GM12875 (cell line): ENCODE measurements around the gene PSME2.

ENCODE experiments used
- H3K4me3 ChIP-seq: one replicate; pipeline ENCODE4 v1.5.1; 2011; ENCODE audit warnings: low read depth, low read length, control low read depth
- TF ChIP-seq, protein P1 (sequence below): IDR thresholded peaks from 2 replicates; pipeline ENCODE4 v1.5.1; 2011; ENCODE audit warnings: low read depth, mild to moderate bottlenecking, control low read depth, inconsistent platforms, low read length, moderate library complexity, borderline replicate concordance; ENCODE audit not compliant: insufficient read depth

The PSME2 gene

DNA sequence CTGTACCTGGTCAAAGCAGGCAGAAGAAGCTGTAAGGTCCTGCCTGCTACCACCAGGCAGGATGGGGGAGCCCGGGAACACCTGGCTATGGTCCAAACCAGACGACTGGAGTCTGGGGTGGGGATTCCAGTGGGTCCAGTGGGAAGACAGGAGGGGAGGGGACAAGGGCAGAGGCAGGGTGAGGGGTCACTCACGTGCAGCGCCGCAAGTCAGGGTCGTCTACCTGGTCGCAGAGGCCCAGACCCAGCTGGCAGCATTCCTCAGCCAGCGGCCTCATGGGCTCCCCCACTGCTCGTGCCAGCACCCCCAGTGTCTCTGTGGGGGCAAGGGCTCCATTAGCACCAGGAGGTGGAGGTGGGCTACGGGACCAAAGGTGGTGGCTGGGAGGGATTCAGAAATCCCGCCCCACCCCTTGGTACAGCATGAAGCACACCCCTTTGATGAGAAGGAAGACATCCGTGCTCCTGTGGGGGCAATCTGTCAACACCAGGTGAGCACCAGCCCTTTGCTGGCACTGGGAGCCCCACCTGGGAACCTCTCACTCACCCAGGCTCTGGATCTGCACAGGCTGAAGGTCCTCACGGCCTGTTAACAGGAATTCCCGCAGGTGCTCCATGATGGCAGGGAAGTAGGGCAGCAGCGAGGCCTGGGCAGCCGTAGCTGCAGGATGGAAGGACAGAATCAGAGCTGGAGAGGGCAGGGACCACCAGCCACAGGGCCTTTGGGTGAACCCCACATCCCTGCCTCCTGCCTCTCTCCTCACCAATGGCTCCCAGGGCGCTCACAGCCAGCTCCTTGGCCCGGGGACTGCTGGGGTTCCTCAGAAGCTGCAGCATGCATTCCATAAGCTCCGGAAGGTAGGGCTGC lies 37.9 kb upstream of the PSME2 start:
- TF ChIP-seq, protein P1, sequence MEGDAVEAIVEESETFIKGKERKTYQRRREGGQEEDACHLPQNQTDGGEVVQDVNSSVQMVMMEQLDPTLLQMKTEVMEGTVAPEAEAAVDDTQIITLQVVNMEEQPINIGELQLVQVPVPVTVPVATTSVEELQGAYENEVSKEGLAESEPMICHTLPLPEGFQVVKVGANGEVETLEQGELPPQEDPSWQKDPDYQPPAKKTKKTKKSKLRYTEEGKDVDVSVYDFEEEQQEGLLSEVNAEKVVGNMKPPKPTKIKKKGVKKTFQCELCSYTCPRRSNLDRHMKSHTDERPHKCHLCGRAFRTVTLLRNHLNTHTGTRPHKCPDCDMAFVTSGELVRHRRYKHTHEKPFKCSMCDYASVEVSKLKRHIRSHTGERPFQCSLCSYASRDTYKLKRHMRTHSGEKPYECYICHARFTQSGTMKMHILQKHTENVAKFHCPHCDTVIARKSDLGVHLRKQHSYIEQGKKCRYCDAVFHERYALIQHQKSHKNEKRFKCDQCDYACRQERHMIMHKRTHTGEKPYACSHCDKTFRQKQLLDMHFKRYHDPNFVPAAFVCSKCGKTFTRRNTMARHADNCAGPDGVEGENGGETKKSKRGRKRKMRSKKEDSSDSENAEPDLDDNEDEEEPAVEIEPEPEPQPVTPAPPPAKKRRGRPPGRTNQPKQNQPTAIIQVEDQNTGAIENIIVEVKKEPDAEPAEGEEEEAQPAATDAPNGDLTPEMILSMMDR: no peak
- H3K4me3 ChIP-seq: no peak overlapping the region

DNA sequence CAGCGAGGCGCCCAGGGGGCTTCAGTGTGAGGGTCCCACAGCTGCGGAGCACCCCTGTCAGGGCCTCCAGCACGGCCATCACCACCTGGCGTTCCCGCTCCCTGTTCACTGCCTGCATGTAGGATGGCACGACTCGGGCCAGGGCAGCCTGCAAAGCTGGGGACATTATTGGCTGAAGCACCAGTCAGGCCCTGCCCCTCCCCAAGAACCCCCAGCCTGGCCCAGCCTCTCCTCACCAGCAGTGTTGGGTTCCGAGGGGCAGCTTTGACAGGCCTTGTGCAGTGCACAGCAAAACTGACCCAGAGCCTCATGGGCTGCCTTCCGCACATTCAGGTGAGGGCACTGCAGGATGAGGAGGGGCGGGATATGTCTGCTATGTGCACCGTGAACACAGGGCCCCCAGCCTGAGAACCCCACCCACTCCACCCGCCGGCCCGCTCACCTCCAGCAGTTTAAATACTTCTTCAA lies 36.6 kb upstream of the PSME2 start:
- TF ChIP-seq, protein P1: no peak
- H3K4me3 ChIP-seq: no peak overlapping the region

DNA sequence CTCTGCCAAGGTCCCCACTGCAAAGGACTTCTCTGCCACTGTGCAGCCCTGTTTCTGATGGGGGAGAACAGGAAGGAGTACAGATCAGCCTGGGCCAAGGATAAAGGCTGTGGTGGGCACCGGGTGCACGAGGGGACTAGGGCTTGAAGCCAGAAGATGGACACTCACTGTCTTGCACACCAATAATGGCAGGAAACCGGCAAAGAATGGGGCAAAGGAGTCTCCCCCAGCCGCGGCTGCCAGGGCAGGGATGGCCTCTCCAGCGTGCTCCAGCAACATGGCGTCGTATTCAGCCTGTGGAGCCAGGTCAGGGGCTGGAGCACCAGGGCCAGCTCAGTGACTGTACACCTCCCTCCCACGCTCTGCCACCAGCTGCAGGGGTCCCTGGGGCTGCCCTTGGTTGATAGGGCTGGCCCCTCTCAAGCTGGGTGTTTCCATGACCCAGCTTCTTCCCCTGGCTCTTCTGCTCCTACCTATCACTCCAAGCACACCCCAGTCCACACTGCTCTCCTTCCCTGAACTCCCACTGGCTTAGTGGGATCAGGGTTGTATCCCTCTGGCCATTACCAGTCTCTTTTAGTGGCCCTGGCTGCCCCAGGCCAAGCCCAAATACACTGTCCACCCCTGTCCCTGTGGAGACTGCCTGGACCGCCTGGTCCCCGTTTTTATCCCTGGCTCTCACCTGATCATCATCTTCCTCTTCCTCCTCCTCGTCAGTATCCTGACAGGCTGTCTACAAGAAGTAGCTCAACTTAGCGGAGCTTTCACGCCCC lies 35.9 kb upstream of the PSME2 start:
- TF ChIP-seq, protein P1: no peak
- H3K4me3 ChIP-seq: no peak overlapping the region

DNA sequence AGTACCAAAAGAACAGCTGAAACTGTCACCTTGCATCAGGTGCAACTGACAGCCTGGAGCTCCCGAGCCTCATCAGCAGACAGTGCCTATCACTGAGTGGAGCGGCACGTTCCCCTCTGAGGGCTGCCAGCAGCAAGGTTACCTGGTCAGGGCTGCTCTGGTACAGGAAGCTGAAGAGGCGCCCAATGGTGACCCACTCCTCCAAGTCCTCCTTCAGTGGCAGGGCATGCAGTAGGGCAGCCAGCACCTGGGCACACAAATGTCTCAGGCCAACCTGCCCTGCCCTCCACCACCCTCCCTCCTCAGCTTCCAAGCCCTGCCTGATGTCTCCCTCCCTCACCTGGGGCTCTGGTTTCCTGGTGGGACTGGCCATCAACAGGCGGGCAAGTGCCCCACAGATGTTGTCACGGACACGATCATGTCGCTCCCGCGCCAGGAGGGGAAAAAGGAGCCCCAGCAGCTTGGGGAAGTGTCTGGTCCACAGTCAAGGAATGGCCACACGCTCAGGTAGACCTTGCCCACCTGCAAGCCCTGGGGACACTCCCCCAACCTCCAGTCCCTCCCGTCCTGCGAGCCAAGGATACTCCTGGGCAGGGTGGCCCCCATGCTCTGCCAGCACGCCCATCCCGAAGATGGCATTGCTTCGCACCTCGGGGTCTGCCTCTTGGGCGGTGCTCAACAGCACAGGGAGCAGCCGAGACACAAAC lies 35.1 kb upstream of the PSME2 start:
- no peak overlapping the region for H3K4me3 ChIP-seq
- TF ChIP-seq, protein P1: no peak

DNA sequence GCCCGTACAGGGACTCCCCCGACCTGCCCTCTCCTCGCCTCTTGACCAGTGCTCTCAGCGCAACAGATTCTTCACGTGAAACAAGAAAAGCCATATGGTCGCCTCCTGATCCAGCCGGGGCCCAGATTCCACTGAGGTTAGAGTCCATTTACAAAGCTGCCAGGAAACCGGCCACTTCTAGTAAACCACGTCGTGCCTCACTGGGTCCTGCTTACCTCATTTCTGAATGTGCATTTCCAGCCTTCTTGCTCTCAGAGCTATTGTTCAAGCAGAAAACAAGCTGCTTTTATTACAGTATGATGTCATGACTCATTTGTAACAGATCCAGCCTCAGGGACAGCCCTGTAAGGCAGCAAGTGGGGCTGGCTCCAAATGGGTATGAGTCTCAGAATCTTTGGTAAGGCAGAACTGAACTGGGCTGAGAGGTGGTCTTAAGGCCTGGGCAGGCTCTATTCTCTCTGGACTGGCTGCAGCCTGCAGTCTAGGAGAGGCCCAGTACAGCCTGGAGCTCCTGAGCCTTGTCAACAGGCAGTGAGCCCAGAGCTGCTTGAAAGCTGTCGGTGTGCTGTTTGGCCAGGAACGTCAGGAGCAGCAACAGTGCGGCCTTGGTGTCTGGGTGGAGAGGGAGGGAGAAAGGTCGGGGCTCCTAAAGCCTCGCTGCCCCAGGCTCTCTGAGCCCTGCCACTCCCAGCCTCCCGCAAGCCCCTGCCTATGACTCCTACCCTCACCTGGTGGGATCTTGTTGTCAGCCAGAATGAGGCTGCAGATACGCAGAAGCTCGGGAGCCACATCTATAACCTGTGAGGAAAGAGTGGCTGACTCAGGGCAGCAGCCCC lies 33.8 kb upstream of the PSME2 start:
- TF ChIP-seq, protein P1: no peak
- no peak overlapping the region for H3K4me3 ChIP-seq

DNA sequence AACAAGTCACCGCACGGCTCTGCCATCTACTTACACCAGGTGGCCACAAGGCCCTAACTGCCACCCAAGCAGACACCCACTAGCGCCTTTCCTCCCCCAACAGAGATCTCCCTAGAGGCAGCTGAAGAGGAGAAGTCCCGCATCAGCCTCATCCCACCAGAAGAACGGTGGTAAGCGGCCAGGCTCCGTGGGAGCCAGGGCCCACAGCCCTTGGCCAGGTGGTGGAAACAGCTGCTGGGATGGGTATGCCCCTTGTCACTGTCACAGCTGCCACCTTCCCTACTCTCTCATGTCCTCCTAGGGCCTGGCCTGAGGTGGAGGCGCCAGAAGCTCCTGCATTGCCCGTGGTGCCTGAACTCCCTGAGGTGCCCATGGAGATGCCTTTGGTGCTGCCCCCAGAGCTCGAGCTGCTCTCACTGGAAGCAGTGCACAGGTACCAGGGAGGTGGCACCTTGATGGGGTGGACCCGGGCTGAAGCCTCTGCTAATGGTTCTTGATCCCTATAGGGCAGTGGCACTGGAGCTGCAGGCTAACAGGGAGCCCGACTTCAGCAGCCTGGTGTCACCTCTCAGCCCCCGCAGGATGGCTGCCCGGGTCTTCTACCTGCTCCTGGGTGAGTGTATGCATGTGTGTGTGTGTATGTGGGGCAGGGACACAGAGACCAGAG lies 33.0 kb upstream of the PSME2 start:
- no peak overlapping the region for H3K4me3 ChIP-seq
- TF ChIP-seq, protein P1: no peak
